CD14-positive monocyte (primary cell): ENCODE results near the gene ATP5F1D. TPM values are rescaled to one million over a fixed set of nuclear protein-coding genes. Genes with fewer than 3 reads are reported as not detected.

Source experiments
- DNase-seq, 3 donors: peaks; one replicate each; pipeline ENCODE4 v3.0.0-alpha.2; 2011 to 2022
- H2AFZ ChIP-seq: 2 replicates; pipeline ENCODE4 v1.6.0; 2012; ENCODE audit warnings: mild to moderate bottlenecking, low read depth, low read length, inconsistent platforms; ENCODE audit not compliant: insufficient read depth, poor library complexity, severe bottlenecking
- H3K27ac ChIP-seq, 2 donors: 1 replicate in 1 of 2; 2 replicates in 1 of 2; pipeline ENCODE4 v1.5.1; 2012 to 2013; ENCODE audit warnings: low read length in 2 of 2, control low read depth in 1 of 2, inconsistent platforms in 1 of 2, low read depth in 1 of 2, mild to moderate bottlenecking in 1 of 2
- H3K27me3 ChIP-seq, 2 donors: one replicate each; pipeline versions ENCODE4 v1.6.0 to v1.6.1; 2011 to 2013; ENCODE audit warnings: low read length in 2 of 2; ENCODE audit not compliant: control insufficient read depth in 2 of 2, insufficient read depth in 2 of 2
- H3K36me3 ChIP-seq, 2 donors: replicated peaks in 1 of 2; 1 replicate in 1 of 2; 2 replicates in 1 of 2; pipeline versions ENCODE4 v1.5.1 to v1.6.1; 2012 to 2013; ENCODE audit warnings: low read length in 2 of 2, control low read depth in 1 of 2, inconsistent platforms in 1 of 2, mild to moderate bottlenecking in 1 of 2; ENCODE audit not compliant: insufficient read depth in 2 of 2, control insufficient read depth in 1 of 2
- H3K4me1 ChIP-seq, 2 donors: 1 replicate in 1 of 2; 2 replicates in 1 of 2; pipeline versions ENCODE4 v1.5.1 to v1.6.1; 2012 to 2013; ENCODE audit warnings: low read length in 2 of 2, control low read depth in 1 of 2, inconsistent platforms in 1 of 2, mild to moderate bottlenecking in 1 of 2, moderate library complexity in 1 of 2; ENCODE audit not compliant: insufficient read depth in 2 of 2, control insufficient read depth in 1 of 2
- H3K4me2 ChIP-seq: replicated peaks from 2 replicates; pipeline ENCODE3; 2012; ENCODE audit warnings: low read length, moderate library complexity, mild to moderate bottlenecking; ENCODE audit not compliant: poor library complexity, severe bottlenecking; ENCODE audit errors: extremely low read depth
- H3K4me3 ChIP-seq, 3 experiments: fragments of 200-600 bp in 1 of 3; sonication (generic) in 1 of 3; replicated peaks in 1 of 3; 1 replicate in 2 of 3; 2 replicates in 1 of 3; pipeline ENCODE4 v1.5.1; 2011 to 2013; ENCODE audit warnings: low read length in 3 of 3, mild to moderate bottlenecking in 3 of 3, control low read depth in 2 of 3, low read depth in 2 of 3, inconsistent platforms in 1 of 3, moderate library complexity in 1 of 3
- H3K79me2 ChIP-seq: 2 replicates; pipeline ENCODE4 v1.6.0; 2012; ENCODE audit warnings: mild to moderate bottlenecking, control low read depth, inconsistent platforms, low read length, moderate library complexity; ENCODE audit not compliant: insufficient read depth
- H3K9ac ChIP-seq: 2 replicates; pipeline ENCODE4 v1.6.0; 2017; ENCODE audit warnings: low read length, mild to moderate bottlenecking; ENCODE audit not compliant: insufficient read depth, poor library complexity, severe bottlenecking
- H3K9me3 ChIP-seq, 2 donors: replicated peaks in 1 of 2; 1 replicate in 1 of 2; 2 replicates in 1 of 2; pipeline versions ENCODE4 v1.5.1 to v1.6.1; 2012 to 2013; ENCODE audit warnings: low read length in 2 of 2, control low read depth in 1 of 2; ENCODE audit not compliant: control insufficient read depth in 1 of 2, insufficient read depth in 1 of 2
- H4K20me1 ChIP-seq: 2 replicates; pipeline ENCODE4 v1.6.0; 2012; ENCODE audit warnings: mild to moderate bottlenecking, low read length, control low read depth, moderate library complexity; ENCODE audit not compliant: insufficient read depth
- H3K27ac Mint-ChIP-seq, 7 donors: one replicate each; pipeline ENCODE4 v1.8.0; 2020; ENCODE audit warnings: mild to moderate bottlenecking in 7 of 7, mixed read lengths in 7 of 7, moderate library complexity in 6 of 7, inconsistent platforms in 2 of 7
- H3K27me3 Mint-ChIP-seq, 3 donors: one replicate each; pipeline ENCODE4 v1.8.0; 2021 to 2022; ENCODE audit warnings: low read depth in 3 of 3, mild to moderate bottlenecking in 3 of 3, mixed read lengths in 3 of 3, moderate library complexity in 3 of 3, inconsistent platforms in 1 of 3
- H3K36me3 Mint-ChIP-seq, 2 donors: one replicate each; pipeline ENCODE4 v1.8.0; 2020; ENCODE audit warnings: mixed read lengths in 2 of 2, inconsistent platforms in 1 of 2, mild to moderate bottlenecking in 1 of 2
- H3K4me1 Mint-ChIP-seq: one replicate; pipeline ENCODE4 v1.8.0; 2020; ENCODE audit warnings: mild to moderate bottlenecking, mixed read lengths
- H3K4me3 Mint-ChIP-seq, 2 donors: one replicate each; pipeline ENCODE4 v1.8.0; 2020; ENCODE audit warnings: mild to moderate bottlenecking in 2 of 2, mixed read lengths in 2 of 2, moderate library complexity in 1 of 2
- H3K9me3 Mint-ChIP-seq, 7 donors: one replicate each; pipeline ENCODE4 v1.8.0; 2020 to 2022; ENCODE audit warnings: mixed read lengths in 7 of 7, mild to moderate bottlenecking in 6 of 7, moderate library complexity in 6 of 7, inconsistent platforms in 2 of 7
- whole genome bisulfite sequencing: methylation state at CpG from one replicate; pipeline ENCODE4 v1.1.5; 2013; ENCODE audit warnings: missing lambda C conversion rate; ENCODE audit not compliant: insufficient coverage; 5-methylcytosine and 5-hydroxymethylcytosine counted together
- intact Hi-C, 2 donors: fragments of 100-400 bp; cut with micrococcal nuclease; formaldehyde crosslinking; loops; one replicate each; pipeline versions ENCODE4 v1.15.0 to v1.15.1; 2023
- polyA plus RNA-seq, 3 donors: library from polyadenylated mRNA; depleted of rRNA in 1 of 3; unstranded in 2 of 3; stranded (reverse) in 1 of 3; fragments of 300-500 nt in 2 of 3; fragments of >200 nt in 1 of 3; fragmentation: Illumina TruSeq in 2 of 3; gene quantifications; 1 replicate in 2 of 3; 2 replicates in 1 of 3; pipeline ENCODE4 v1.2.3, GENCODE V29; 2012 to 2021
- TF ChIP-seq, protein P1 (sequence below): fragments of 200-600 bp; IDR thresholded peaks from one replicate; pipeline ENCODE4 v1.8.0; 2022; ENCODE audit warnings: antibody characterized with exemption, mild to moderate bottlenecking

ATP5F1D gene
- polyA plus RNA-seq, 3 donors, result 122 to 160 (median 143) TPM

DNA sequence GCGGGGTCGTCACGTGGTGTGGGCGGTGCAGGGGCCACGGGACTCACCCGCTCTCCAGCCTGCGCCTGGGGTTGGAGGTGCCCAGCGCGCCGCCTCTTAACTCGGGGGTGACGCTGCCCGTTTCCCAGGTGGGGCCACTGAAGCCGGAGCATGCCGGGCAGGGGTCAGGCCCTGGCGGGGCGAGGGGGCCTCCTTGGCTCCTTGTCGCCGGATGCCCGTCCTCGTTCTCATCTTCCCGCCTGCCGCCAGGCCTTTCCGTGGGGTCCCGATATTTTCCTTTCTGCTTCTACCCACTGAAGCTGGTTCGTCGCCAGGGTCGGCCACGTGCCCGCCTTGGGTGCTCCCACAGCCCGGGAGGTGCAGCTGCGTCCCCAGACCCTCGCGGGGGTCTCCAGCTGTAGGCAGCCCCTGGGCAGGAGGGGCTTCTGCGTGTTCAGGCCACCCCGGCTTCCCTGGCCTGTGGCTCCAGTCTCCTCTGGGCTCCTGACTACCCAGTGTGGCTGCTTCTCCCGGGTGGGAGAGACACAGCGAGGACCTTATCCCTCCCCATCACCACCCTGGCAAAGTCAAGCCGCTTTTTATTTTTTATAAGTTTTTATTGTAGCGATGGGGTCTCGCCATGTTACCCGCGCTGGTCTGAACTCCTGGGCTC is 34.6 kb downstream of the ATP5F1D start:
- WGBS, result 2% methylated on average over 37 of the region's 43 CpGs
- TF ChIP-seq, protein P1, sequence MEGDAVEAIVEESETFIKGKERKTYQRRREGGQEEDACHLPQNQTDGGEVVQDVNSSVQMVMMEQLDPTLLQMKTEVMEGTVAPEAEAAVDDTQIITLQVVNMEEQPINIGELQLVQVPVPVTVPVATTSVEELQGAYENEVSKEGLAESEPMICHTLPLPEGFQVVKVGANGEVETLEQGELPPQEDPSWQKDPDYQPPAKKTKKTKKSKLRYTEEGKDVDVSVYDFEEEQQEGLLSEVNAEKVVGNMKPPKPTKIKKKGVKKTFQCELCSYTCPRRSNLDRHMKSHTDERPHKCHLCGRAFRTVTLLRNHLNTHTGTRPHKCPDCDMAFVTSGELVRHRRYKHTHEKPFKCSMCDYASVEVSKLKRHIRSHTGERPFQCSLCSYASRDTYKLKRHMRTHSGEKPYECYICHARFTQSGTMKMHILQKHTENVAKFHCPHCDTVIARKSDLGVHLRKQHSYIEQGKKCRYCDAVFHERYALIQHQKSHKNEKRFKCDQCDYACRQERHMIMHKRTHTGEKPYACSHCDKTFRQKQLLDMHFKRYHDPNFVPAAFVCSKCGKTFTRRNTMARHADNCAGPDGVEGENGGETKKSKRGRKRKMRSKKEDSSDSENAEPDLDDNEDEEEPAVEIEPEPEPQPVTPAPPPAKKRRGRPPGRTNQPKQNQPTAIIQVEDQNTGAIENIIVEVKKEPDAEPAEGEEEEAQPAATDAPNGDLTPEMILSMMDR, result no peak
- peak overlapping the region; percentile 77 for H2AFZ ChIP-seq
- Mint-ChIP-seq H3K9me3 (peaks cover 0 to 2% (median 0%) of the 10 kb centered on the region in 7 donors), H3K4me1 (peaks cover 48% of the 10 kb centered on the region), H3K27ac (peak overlapping the region; percentile 81 to 93 (median 90)), H3K27me3 (no peaks in the 10 kb centered on the region), H3K4me3 (peak overlapping the region; percentile 65 to 71), H3K36me3 (peaks cover 46 to 71% of the 10 kb centered on the region in 2 donors)
- H3K27ac ChIP-seq, result peak overlapping the region; percentile 85 to 89
- no peaks in the 10 kb centered on the region for H3K9me3 ChIP-seq
- no peak for DNase-seq
- H3K4me1 ChIP-seq, result peaks cover 51 to 59% of the 10 kb centered on the region in 2 donors
- no peaks in the 10 kb centered on the region for H3K27me3 ChIP-seq
- peak overlapping the region; percentile 92 for H3K4me2 ChIP-seq
- peaks cover 63% of the 10 kb centered on the region for H4K20me1 ChIP-seq
- peak overlapping the region; percentile 90 for H3K9ac ChIP-seq
- intact Hi-C loops, result loop anchor here (5.0 kb wide), 2 partner anchors 81 to 106 kb away; partner anchors contain the start of gene NDUFS7 (in 2 of the 2)
- H3K36me3 ChIP-seq, result peaks cover 48 to 52% of the 10 kb centered on the region in 2 donors
- H3K4me3 ChIP-seq, result peak overlapping the region; percentile 59 to 81 (median 71)
- peaks cover 51% of the 10 kb centered on the region for H3K79me2 ChIP-seq

DNA sequence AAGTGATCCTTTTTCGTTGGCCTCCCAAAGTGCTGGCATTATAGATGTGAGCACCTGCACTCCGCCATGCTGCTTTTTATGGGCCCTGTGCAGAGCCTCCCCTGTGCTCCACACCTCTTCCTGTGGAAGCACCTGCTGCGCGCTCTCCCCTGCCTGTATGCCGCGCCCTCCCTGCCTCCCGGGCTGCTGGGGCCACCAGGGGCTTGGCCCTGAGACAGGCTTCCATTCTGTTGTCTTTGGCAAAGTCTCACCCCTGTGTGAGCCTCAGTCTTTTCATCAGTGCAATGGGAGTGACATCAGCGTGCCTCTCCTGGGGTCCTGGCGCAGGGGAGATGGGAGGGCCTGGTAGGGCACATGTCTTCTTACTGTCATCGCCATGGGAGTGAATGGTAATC is 35.1 kb downstream of the ATP5F1D start:
- H3K36me3 Mint-ChIP-seq, result peaks cover 41 to 65% of the 10 kb centered on the region in 2 donors
- Histone ChIP-seq H3K36me3 (peaks cover 43 to 47% of the 10 kb centered on the region in 2 donors), H2AFZ (peak overlapping the region; percentile 77), H3K9me3 (no peaks in the 10 kb centered on the region), H3K4me2 (peak overlapping the region; percentile 92), H3K4me3 (peak overlapping the region in 2 of 3 experiments; percentile 71 to 81), H3K9ac (peak overlapping the region; percentile 90), H3K27me3 (no peaks in the 10 kb centered on the region), H3K4me1 (peaks cover 45 to 54% of the 10 kb centered on the region in 2 donors), H3K27ac (peak overlapping the region in 1 of 2 donors; percentile 89), H3K79me2 (peaks cover 46% of the 10 kb centered on the region), H4K20me1 (peaks cover 58% of the 10 kb centered on the region)
- peak overlapping the region; percentile 54 to 85 (median 80) for H3K27ac Mint-ChIP-seq
- H3K4me1 Mint-ChIP-seq, result peaks cover 43% of the 10 kb centered on the region
- H3K9me3 Mint-ChIP-seq, result peaks cover 0 to 2% (median 0%) of the 10 kb centered on the region in 7 donors
- peak overlapping the region; percentile 65 to 71 for H3K4me3 Mint-ChIP-seq
- TF ChIP-seq, protein P1, result no peak
- no peak for DNase-seq
- intact Hi-C loops, result loop anchor here (5.0 kb wide), 2 partner anchors 81 to 106 kb away; partner anchors contain the start of gene NDUFS7 (in 2 of the 2)
- H3K27me3 Mint-ChIP-seq, result no peaks in the 10 kb centered on the region
- WGBS, result 44% methylated on average over 10 of the region's 10 CpGs
